ENCODE measurements around the gene CUL4A.
"Not testable (repeated sequence)": the region's sequence is repeated elsewhere in the genome, so short reads cannot be mapped to it uniquely, and the experiment has no call there.

Gene CUL4A

DNA sequence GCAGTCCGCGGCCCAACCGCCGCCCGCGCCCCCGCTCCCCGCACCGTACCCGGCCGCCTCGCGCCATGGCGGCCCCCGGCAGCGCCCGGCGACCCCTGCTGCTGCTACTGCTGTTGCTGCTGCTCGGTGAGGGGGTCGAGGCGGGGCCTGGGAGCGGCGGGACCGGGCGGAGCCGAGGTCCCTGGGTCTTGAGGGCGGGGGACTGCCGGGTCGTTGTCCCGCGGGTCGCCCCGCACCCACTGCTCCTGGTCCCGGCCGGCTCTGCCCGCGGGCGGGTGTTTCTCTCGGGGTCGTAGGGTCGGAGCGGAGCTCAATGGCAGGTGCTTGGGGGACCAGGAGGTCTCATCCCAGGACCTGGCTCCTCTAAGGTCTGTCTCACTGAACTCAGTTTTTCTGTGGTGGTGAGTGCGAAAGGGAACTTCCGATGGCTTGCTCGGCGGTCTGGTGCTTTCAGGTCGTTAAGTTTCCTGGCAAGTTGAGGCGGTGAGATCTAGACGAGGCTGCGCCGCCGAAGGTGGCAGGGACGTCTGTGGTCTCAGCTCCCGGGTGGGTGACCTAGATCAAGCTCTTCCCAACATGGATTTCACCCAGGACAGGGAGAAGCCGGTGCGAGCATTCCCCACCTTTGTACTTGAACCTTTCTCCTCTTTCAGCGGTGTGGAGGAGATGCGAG is 88.1 kb downstream of the CUL4A start:
- no peak for DNase-seq

DNA sequence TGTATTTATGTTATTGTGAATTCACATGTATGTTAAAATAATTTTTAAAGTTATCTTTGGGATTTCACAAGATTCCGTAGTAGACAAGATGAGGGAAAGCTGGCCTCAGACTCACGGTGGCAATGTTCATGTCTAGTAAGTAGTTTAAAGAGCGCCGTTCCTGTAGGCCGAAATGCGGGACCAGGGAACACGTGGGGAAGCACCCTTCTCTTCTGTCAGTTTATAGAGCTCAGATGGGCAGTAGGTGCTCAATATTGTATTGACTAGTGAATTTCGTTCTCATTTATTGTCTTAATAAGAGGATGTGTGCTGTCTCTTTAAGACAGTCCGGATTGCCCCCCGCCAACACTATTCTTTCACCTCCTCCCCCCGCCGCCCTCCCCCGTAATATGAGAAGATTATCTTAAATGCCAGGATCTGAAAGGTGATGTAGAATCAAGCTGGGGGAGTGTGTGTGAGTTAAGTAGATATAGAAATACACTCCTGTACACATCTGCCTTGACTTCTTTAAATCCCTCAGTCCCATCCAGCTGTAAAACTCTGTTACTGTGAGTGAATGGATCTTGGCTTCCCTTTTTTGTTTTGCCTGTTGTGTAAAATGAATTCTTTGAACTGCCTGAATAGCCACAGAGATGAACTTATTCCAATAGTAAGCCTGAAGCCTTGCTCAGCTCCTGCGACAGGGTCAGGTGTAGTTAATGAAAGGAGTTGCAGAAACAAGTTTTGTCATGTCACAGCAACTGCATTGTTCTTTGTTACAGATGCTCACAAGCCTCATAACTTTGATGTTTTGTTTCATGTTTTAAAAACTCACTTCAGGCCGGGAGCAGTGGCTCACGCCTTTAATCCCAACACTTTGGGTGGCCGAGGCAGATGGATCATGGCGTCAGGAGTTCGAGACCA is 88.9 kb downstream of the CUL4A start:
- DNase-seq: no peak

DNA sequence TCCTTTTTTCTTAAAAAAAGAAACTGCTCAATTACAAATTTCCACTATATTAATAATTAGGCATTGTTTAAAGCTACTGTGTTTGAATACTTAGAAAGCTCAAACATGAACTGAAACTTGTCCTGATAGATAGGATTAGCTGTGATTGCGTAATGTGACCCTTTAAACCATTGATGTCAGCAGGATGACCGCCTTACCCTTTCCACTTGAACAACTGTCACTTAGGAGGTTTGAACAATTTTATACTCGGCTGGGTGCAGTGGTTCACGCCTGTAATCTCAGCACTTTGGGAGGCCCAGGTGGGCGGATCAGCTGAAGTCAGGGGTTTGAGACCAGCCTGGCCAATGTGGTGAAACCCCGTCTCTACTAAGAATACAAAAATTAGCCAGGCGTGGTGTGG is 90.5 kb downstream of the CUL4A start:
- DNase-seq: no peak

DNA sequence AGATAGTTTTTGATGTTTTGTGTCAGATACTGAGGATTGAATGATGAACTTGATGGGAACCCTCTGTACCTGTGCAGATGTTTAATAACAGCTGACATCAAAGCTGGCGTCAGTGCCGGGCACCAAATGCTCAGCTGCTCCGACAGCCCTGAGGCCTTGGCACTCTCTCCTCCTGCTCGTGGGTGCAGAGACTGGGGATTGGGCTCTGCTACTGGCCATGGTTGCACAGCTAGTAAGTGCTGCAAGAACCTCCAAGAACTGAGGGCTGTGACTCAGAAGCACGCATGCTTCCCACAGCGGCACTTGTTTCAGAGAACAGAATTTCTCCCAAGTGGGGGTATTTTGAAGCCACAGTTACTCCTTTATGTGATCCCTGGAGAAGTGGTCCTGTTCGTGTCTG is 93.6 kb downstream of the CUL4A start:
- no peak for DNase-seq

DNA sequence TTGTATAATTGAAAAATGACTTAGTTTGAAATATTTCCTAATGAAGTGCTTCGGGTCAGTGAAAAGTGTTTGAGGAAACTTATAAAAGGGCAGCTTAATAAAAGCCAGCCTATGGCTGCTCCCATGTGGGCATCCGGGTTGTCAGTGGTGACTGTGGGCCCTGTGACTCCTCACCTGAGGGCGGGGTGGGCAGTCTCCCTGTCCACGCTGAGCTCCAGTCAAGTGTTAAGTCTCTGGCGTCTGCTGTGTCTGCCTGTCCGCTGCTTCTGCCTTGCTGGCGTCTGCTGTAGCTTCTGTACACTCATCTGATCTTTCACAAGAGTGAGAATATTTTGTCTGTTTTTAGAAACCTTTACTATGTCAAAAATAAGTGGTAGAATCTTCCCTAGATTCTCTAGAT is 94.7 kb downstream of the CUL4A start:
- no peak for DNase-seq

DNA sequence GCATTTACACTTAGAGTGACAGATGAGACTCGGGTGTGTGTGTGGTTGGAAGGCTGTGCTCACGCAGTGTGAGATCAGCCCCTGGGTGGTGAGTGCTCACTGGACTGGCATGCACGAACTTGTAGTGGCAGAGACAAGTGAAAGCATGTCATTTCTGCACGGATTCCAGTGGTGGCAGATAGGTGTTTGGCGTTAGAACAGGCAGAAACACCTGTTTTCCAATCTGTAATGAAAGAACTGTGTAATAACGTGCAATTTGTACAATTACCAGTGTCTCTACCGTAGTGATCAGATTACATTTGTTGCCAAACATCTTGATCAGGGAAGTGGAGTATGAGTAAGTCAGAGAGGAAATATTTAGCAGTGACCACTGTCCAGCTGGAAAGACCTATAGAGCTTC is 95.8 kb downstream of the CUL4A start:
- no peak for DNase-seq

DNA sequence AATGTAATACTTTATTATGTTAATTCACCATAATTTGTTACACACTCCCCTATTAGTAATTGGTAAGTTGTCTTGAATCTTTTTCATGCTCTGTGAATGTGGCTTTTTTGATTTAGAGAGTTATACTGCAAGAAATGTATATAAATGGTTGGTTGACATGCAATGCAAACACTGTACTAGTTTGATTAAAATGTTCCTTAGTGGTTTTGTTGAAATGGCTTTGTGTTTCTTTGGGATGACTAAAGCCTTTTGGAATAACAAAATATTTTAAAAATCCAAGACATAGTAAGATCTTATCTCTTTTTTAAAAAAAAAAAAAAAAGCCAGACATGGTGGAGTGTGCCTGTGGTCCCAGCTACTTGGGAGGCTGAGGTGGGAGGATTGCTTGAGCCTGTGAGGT is 98.1 kb downstream of the CUL4A start:
- DNase-seq: no peak

DNA sequence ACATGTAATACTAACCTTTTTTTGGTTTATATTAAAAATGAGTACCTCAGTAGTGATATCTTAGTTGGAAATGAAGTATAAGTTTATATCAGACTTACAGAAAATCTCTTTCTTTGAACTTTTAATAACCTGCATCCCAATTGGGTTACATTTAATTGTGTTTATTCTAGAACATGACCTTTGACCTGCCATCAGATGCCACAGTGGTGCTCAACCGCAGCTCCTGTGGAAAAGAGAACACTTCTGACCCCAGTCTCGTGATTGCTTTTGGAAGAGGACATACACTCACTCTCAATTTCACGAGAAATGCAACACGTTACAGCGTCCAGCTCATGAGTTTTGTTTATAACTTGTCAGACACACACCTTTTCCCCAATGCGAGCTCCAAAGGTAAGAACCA is 100.1 kb downstream of the CUL4A start:
- DNase-seq: no peak

DNA sequence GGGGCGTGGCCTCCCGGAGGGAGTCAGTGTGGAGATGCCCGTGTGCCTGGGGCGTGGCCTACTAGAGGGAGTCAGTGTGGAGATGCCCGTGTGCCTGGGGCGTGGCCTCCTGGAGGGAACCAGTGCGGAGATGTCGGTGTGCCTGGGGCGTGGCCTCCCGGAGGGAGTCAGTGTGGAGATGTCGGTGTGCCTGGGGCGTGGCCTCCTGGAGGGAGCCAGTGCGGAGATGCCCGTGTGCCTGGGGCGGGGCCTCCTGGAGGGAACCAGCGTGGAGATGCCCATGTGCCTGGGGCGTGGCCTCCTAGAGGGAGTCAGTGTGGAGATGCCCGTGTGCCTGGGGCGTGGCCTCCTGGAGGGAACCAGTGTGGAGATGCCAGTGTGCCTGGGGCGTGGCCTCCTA is 104.7 kb downstream of the CUL4A start:
- DNase-seq: not testable (repeated sequence)

DNA sequence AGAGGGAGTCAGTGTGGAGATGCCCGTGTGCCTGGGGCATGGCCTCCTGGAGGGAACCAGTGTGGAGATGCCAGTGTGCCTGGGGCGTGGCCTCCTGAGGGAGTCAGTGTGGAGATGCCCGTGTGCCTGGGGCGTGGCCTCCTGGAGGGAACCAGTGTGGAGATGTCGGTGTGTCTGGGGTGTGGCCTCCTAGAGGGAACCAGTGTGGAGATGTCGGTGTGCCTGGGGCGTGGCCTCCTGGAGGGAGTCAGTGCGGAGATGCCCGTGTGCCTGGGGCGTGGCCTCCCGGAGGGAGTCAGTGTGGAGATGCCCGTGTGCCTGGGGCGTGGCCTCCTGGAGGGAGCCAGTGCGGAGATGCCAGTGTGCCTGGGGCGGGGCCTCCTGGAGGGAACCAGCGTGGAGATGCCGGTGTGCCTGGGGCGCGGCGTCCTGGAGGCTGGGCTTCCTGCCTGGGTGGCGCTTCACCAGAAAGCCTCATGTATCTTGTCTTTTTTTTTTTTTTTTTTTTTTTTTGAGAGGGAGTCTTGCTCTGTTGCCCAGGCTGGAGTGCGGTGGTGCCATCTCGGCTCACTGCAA is 105.6 kb downstream of the CUL4A start:
- not testable (repeated sequence) for DNase-seq

DNA sequence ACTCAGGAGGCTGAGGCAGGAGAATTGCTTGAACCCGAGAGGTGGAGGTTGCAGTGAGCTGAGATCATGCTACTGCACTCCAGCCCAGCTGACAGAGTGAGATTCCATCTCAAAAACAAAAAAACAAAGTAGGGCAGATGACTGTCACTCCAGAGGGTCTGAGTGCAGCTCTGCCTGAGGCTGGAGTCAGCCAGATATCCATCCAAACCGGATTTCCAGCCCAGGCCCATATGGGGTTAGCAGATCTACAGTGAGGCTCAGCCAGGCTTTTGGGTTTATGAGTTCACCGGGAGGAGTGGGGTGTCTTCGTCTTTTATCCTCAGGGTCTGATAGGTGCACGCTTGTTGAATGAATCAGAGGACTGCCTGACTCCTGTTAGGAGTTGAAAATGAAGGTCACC is 106.6 kb downstream of the CUL4A start:
- no peak for DNase-seq
